OCI-LY7 (cell line): ENCODE data around the gene BRSK2. TPM values are rescaled to one million over a fixed set of nuclear protein-coding genes. Genes with fewer than 3 reads are reported as not detected.

Source experiments
- BruUV-seq: library from RNA; stranded (reverse); fragments of 400-500 nt; replicated peaks from 2 replicates; lab custom pipeline; 2021; lab: Mats Ljungman, UMichigan
- CTCF ChIA-PET: fragments of 300-600 bp; sonication (Branson Sonifier 250); formaldehyde crosslinking; loops from one replicate; lab custom pipeline; 2022; ENCODE audit warnings: antibody characterized with exemption; ENCODE audit not compliant: unreplicated experiment; lab: Charles Lee
- POLR2A ChIA-PET: fragments of 300-600 bp; sonication (Branson Sonifier 250); formaldehyde crosslinking; loops from one replicate; lab custom pipeline; 2022; ENCODE audit warnings: antibody characterized with exemption; lab: Charles Lee
- DNase-seq: peaks from one replicate; pipeline ENCODE4 v3.0.0-alpha.2; 2015; ENCODE audit warnings: low spot score
- H2AFZ ChIP-seq: fragments of 200-600 bp; sonication (generic), shearing (Covaris generic); 2 replicates; pipeline ENCODE4 v1.6.1; 2014; ENCODE audit warnings: mild to moderate bottlenecking, antibody characterized with exemption, low read length, moderate library complexity
- H3K27ac ChIP-seq: fragments of 200-600 bp; sonication (generic); 2 replicates; pipeline ENCODE4 v1.5.1; 2014; ENCODE audit warnings: mixed run types, low read depth, mild to moderate bottlenecking, moderate library complexity, low read length, inconsistent platforms; ENCODE audit not compliant: poor library complexity, severe bottlenecking
- H3K36me3 ChIP-seq: fragments of 200-600 bp; sonication (generic); 2 replicates; pipeline ENCODE4 v1.6.1; 2014; ENCODE audit warnings: mild to moderate bottlenecking, antibody characterized with exemption, low read length, moderate library complexity, mixed read lengths; ENCODE audit not compliant: insufficient read depth
- H3K4me1 ChIP-seq: fragments of 200-600 bp; sonication (generic); 2 replicates; pipeline ENCODE4 v1.5.1; 2014; ENCODE audit warnings: mild to moderate bottlenecking, low read length; ENCODE audit not compliant: insufficient read depth, poor library complexity, severe bottlenecking
- H3K4me2 ChIP-seq: fragments of 200-600 bp; sonication (generic); 2 replicates; pipeline ENCODE4 v1.6.1; 2014; ENCODE audit warnings: mild to moderate bottlenecking, low read length
- H3K4me3 ChIP-seq: fragments of 200-600 bp; sonication (generic); 2 replicates; pipeline ENCODE4 v1.5.1; 2014; ENCODE audit warnings: mild to moderate bottlenecking, low read depth, low read length; ENCODE audit not compliant: poor library complexity, severe bottlenecking
- H3K79me2 ChIP-seq: fragments of 200-600 bp; sonication (generic); 2 replicates; pipeline ENCODE4 v1.6.1; 2016; ENCODE audit warnings: low read depth, mild to moderate bottlenecking, low read length, moderate library complexity, mixed read lengths; ENCODE audit not compliant: insufficient read depth
- H3K9me2 ChIP-seq: fragments of 200-600 bp; sonication (generic); 2 replicates; pipeline ENCODE4 v1.6.1; 2016; ENCODE audit warnings: mild to moderate bottlenecking, low read length, mixed read lengths; ENCODE audit not compliant: insufficient read depth
- H3K9me3 ChIP-seq: fragments of 200-600 bp; sonication (generic); 2 replicates; pipeline ENCODE4 v1.6.1; 2014; ENCODE audit warnings: mild to moderate bottlenecking, mixed run types, low read length, mixed read lengths
- H4K20me1 ChIP-seq: fragments of 200-600 bp; sonication (generic); 2 replicates; pipeline ENCODE4 v1.6.1; 2014; ENCODE audit warnings: mild to moderate bottlenecking, antibody characterized with exemption, low read length, moderate library complexity, mixed read lengths; ENCODE audit not compliant: insufficient read depth
- CTCF ChIP-seq: fragments of 200-600 bp; sonication (generic); conservative IDR thresholded peaks from 2 replicates; pipeline ENCODE4 v1.5.1; 2014; ENCODE audit warnings: mild to moderate bottlenecking, antibody characterized with exemption, low read length, moderate library complexity, mixed read lengths
- EZH2phosphoT487 ChIP-seq: fragments of 200-600 bp; sonication (generic); IDR thresholded peaks from 2 replicates; pipeline ENCODE4 v1.6.1; 2018; ENCODE audit warnings: low read depth, borderline replicate concordance, mild to moderate bottlenecking, mixed run types, antibody characterized with exemption, low read length, moderate library complexity, mixed read lengths
- intact Hi-C: fragments of 100-400 bp; cut with micrococcal nuclease; formaldehyde crosslinking; loops from one replicate; pipeline ENCODE4 v1.10.0; 2022; ENCODE audit not compliant: unreplicated experiment
- total RNA-seq, 2 experiments: library from RNA; depleted of rRNA in 1 of 2; stranded (reverse); fragments of >200 nt in 1 of 2; shearing (Covaris generic) in 1 of 2; gene quantifications; 2 replicates each; pipeline ENCODE4 v1.2.3, GENCODE V29; 2014 to 2022

The BRSK2 gene
- total RNA-seq, 2 experiments from 2014 or later, result not detected

- no peaks in the 10 kb centered on the region for H3K36me3 ChIP-seq
Observed at GRCh38 chr11:1473786-1474185, 84.1 kb downstream of the BRSK2 start.

GRCh38 chr11:1475841-1476240, 86.1 kb downstream of the BRSK2 start:
- no peak overlapping the region for H3K27ac ChIP-seq
- POLR2A ChIA-PET, result no interaction called here

More at GRCh38 chr11:1473786-1474185, 84.1 kb downstream of the BRSK2 start:
- Histone ChIP-seq H3K79me2 (no peaks in the 10 kb centered on the region), H2AFZ (no peak overlapping the region), H3K4me3 (no peak overlapping the region), H3K4me2 (no peak overlapping the region), H3K4me1 (no peaks in the 10 kb centered on the region), H3K27ac (no peak overlapping the region), H3K9me3 (no peaks in the 10 kb centered on the region), H3K9me2 (no peaks in the 10 kb centered on the region), H4K20me1 (no peaks in the 10 kb centered on the region)
- intact Hi-C loops, result no loop called here
- TF ChIP-seq EZH2phosphoT487 (no peak), CTCF (no peak)
- CTCF ChIA-PET, result no interaction called here
- POLR2A ChIA-PET, result no interaction called here
- DNase-seq, result no peak
- no TSS peak for BruUV-seq

More at GRCh38 chr11:1475841-1476240, 86.1 kb downstream of the BRSK2 start:
- no peak overlapping the region for H3K4me3 ChIP-seq
- CTCF ChIA-PET, result no interaction called here
- TF ChIP-seq EZH2phosphoT487 (no peak), CTCF (no peak)
- H3K79me2 ChIP-seq, result no peaks in the 10 kb centered on the region
- no peaks in the 10 kb centered on the region for H3K9me2 ChIP-seq
- no peaks in the 10 kb centered on the region for H3K36me3 ChIP-seq
- H2AFZ ChIP-seq, result no peak overlapping the region
- intact Hi-C loops, result no loop called here
- no peak overlapping the region for H3K4me2 ChIP-seq
- no peaks in the 10 kb centered on the region for H3K9me3 ChIP-seq
- no peak for DNase-seq
- no peaks in the 10 kb centered on the region for H4K20me1 ChIP-seq
- no peaks in the 10 kb centered on the region for H3K4me1 ChIP-seq
- no TSS peak for BruUV-seq
